PC-9 (cell line): Measurements from ENCODE around the gene CFAP77. TPM values are rescaled to one million over a fixed set of nuclear protein-coding genes. Genes with fewer than 3 reads are reported as not detected.

Source experiments
- BruUV-seq: library from RNA; stranded (reverse); fragments of 400-500 nt; replicated peaks from 2 replicates; lab custom pipeline; 2021; lab: Mats Ljungman, UMichigan
- CTCF ChIA-PET: fragments of 300-600 bp; sonication (Branson Sonifier 250); formaldehyde crosslinking; loops from one replicate; lab custom pipeline; 2022; ENCODE audit warnings: antibody characterized with exemption; lab: Charles Lee
- POLR2A ChIA-PET: fragments of 300-600 bp; sonication (Branson Sonifier 250); formaldehyde crosslinking; loops from one replicate; lab custom pipeline; 2022; ENCODE audit warnings: antibody characterized with exemption; ENCODE audit not compliant: unreplicated experiment; lab: Charles Lee
- DNase-seq, 2 experiments: peaks; one replicate each; pipeline versions ENCODE4 v3.0.0 to v3.0.0-alpha.2; 2015 to 2022; ENCODE audit warnings: mixed read lengths in 1 of 2
- H2AFZ ChIP-seq: fragments of 200-600 bp; sonication (generic); 2 replicates; pipeline ENCODE4 v1.8.1; 2017; ENCODE audit warnings: antibody characterized with exemption
- H3F3A ChIP-seq: fragments of 200-600 bp; sonication (generic); 2 replicates; pipeline ENCODE4 v1.8.1; 2017; ENCODE audit warnings: antibody characterized with exemption, mild to moderate bottlenecking, low read depth; ENCODE audit not compliant: insufficient read depth
- H3K27ac ChIP-seq: fragments of 200-600 bp; sonication (generic); 2 replicates; pipeline ENCODE4 v1.6.1; 2016; ENCODE audit warnings: mixed run types
- H3K27me3 ChIP-seq: fragments of 200-600 bp; sonication (generic); 2 replicates; pipeline ENCODE4 v1.6.1; 2016; ENCODE audit warnings: low read depth, mixed run types; ENCODE audit not compliant: insufficient read depth
- H3K36me3 ChIP-seq: fragments of 200-600 bp; sonication (generic); 2 replicates; pipeline ENCODE4 v1.6.1; 2016; ENCODE audit warnings: low read depth, mixed run types
- H3K4me1 ChIP-seq: fragments of 200-600 bp; sonication (generic); replicated peaks from 2 replicates; pipeline ENCODE4 v1.6.1; 2016; ENCODE audit warnings: mixed run types; ENCODE audit not compliant: insufficient read depth
- H3K4me2 ChIP-seq: fragments of 200-600 bp; sonication (generic); 2 replicates; pipeline ENCODE4 v1.6.1; 2017; ENCODE audit warnings: mixed run types
- H3K4me3 ChIP-seq: fragments of 200-600 bp; sonication (generic); 2 replicates; pipeline ENCODE4 v1.6.1; 2016; ENCODE audit warnings: mixed run types
- H3K79me2 ChIP-seq: fragments of 200-600 bp; sonication (generic); 2 replicates; pipeline ENCODE4 v1.6.1; 2017; ENCODE audit warnings: low read depth, mixed run types
- H3K9me2 ChIP-seq: fragments of 200-600 bp; sonication (generic); 2 replicates; pipeline ENCODE4 v1.8.1; 2017; ENCODE audit warnings: mild to moderate bottlenecking; ENCODE audit not compliant: insufficient read depth
- H3K9me3 ChIP-seq: fragments of 200-600 bp; sonication (generic); 2 replicates; pipeline ENCODE4 v1.8.1; 2016; ENCODE audit warnings: low read depth; ENCODE audit not compliant: insufficient read depth
- H4K20me1 ChIP-seq: fragments of 200-600 bp; sonication (generic); 2 replicates; pipeline ENCODE4 v1.8.1; 2017; ENCODE audit not compliant: insufficient read depth
- EZH2 ChIP-seq: fragments of 200-600 bp; sonication (generic); IDR thresholded peaks from 2 replicates; pipeline ENCODE4 v1.8.0; 2017; ENCODE audit warnings: antibody characterized with exemption, low read depth
- intact Hi-C: fragments of 100-400 bp; cut with micrococcal nuclease; formaldehyde crosslinking; loops from one replicate; pipeline ENCODE4 v1.10.0; 2022; ENCODE audit not compliant: unreplicated experiment
- total RNA-seq: library from RNA; stranded (reverse); gene quantifications from 2 replicates; pipeline ENCODE4 v1.2.3, GENCODE V29; 2021
- TF ChIP-seq, protein P1 (sequence below): fragments of 200-600 bp; sonication (generic); conservative IDR thresholded peaks from 2 replicates; pipeline ENCODE4 v1.6.1; 2017; ENCODE audit warnings: mixed run types, antibody characterized with exemption, mild to moderate bottlenecking, moderate library complexity

Gene CFAP77
- total RNA-seq, 1 experiment from 2014 or later = not detected

- Histone ChIP-seq H3K9me2 (no peaks in the 10 kb centered on the region), H3K4me3 (no peak overlapping the region), H3K36me3 (no peaks in the 10 kb centered on the region), H3K4me2 (no peak overlapping the region), H3K27ac (no peak overlapping the region), H3F3A (no peaks in the 10 kb centered on the region), H3K27me3 (peaks cover 69% of the 10 kb centered on the region), H3K9me3 (no peaks in the 10 kb centered on the region; the same call in 1 of the 2 replicates), H3K79me2 (no peaks in the 10 kb centered on the region), H4K20me1 (no peaks in the 10 kb centered on the region), H2AFZ (no peak overlapping the region), H3K4me1 (no peaks in the 10 kb centered on the region)
- ChIA-PET CTCF (no interaction called here), POLR2A (no interaction called here)
- intact Hi-C loops = no loop called here
- no TSS peak for BruUV-seq
- DNase-seq = no peak
- TF ChIP-seq, protein P1, sequence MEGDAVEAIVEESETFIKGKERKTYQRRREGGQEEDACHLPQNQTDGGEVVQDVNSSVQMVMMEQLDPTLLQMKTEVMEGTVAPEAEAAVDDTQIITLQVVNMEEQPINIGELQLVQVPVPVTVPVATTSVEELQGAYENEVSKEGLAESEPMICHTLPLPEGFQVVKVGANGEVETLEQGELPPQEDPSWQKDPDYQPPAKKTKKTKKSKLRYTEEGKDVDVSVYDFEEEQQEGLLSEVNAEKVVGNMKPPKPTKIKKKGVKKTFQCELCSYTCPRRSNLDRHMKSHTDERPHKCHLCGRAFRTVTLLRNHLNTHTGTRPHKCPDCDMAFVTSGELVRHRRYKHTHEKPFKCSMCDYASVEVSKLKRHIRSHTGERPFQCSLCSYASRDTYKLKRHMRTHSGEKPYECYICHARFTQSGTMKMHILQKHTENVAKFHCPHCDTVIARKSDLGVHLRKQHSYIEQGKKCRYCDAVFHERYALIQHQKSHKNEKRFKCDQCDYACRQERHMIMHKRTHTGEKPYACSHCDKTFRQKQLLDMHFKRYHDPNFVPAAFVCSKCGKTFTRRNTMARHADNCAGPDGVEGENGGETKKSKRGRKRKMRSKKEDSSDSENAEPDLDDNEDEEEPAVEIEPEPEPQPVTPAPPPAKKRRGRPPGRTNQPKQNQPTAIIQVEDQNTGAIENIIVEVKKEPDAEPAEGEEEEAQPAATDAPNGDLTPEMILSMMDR = no peak
- no peak for TF ChIP-seq EZH2
These were observed 121.9 kb downstream of the CFAP77 start for GRCh38 chr9:132531710-132532570.

DNA sequence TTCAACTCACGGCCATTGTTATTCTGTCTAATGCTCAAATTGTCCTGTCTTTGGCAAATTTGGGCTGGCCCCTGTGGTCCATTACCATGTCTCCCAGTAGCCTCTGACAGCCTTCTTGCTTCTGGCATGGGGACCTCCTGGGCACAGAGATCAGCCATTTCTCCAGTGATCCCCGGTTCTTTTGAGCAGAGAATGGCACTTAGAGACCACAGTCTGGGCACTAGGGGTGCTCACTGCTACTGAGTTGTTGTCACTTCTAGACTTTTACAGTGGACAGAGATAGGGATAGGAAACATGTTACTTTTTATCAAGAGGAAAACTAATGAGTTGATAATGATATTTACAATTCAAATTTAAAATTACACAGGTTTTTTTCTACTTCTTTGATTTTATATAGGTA, 124.8 kb downstream of the CFAP77 start:
- CTCF ChIA-PET = no interaction called here
- intact Hi-C loops = no loop called here
- no peak for TF ChIP-seq EZH2
- TF ChIP-seq, protein P1 = no peak

DNA sequence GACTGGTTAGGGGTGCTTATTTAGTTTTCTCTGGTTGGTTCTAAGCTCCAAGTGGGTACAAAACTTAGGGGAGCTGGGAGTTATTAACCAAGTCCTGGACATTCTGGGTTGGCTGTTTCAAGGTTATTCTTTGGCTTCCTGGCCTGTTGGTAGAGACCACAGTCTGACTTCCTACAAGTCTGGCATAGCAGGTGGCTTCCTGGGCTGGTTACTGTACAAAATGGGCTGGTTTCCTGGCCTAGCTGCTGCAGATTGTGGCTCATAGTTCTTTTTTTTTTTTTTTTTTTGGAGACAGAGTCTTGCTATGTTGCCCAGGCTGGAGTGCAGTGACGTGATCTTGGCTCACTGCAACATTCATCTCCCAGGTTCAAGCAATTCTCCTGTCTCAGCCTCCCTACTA, 126.1 kb downstream of the CFAP77 start:
- Histone ChIP-seq H3K36me3 (no peaks in the 10 kb centered on the region), H3K27ac (no peak overlapping the region), H3K4me1 (no peaks in the 10 kb centered on the region), H3F3A (no peaks in the 10 kb centered on the region), H3K4me2 (no peak overlapping the region), H3K79me2 (no peaks in the 10 kb centered on the region), H3K4me3 (no peak overlapping the region), H3K9me3 (no peaks in the 10 kb centered on the region; the same call in 1 of the 2 replicates), H3K27me3 (peaks cover 91% of the 10 kb centered on the region), H4K20me1 (no peaks in the 10 kb centered on the region), H2AFZ (no peak overlapping the region), H3K9me2 (no peaks in the 10 kb centered on the region)
- no peak for DNase-seq
- TF ChIP-seq, protein P1 = no peak
- no peak for TF ChIP-seq EZH2
- no TSS peak for BruUV-seq
- CTCF ChIA-PET = interaction anchor here (0.7 kb wide), 1 partner anchor 185 kb away, joined by 4 read pairs; no protein-coding TSS in a partner anchor
- intact Hi-C loops = no loop called here
- POLR2A ChIA-PET = no interaction called here

More for the DNA sequence above, 124.8 kb downstream of the CFAP77 start:
- POLR2A ChIA-PET = no interaction called here
- Histone ChIP-seq H4K20me1 (no peaks in the 10 kb centered on the region), H3K9me2 (no peaks in the 10 kb centered on the region), H3K36me3 (no peaks in the 10 kb centered on the region), H3K4me3 (no peak overlapping the region), H3K27me3 (peaks cover 91% of the 10 kb centered on the region), H3K79me2 (no peaks in the 10 kb centered on the region), H3K27ac (no peak overlapping the region), H3K9me3 (no peaks in the 10 kb centered on the region; the same call in 1 of the 2 replicates), H3F3A (no peaks in the 10 kb centered on the region), H3K4me2 (no peak overlapping the region), H2AFZ (no peak overlapping the region), H3K4me1 (no peaks in the 10 kb centered on the region)
- BruUV-seq = no TSS peak
- DNase-seq = no peak
